HG03060 (cell line): ENCODE data around the gene SETD4.

Source experiments
- ATAC-seq: cut with Tn5 transposase; IDR thresholded peaks from one replicate; pipeline ENCODE4 v1.9.1; 2021; ENCODE audit warnings: low read depth, moderate number of reproducible peaks; ENCODE audit not compliant: unreplicated experiment

SETD4 gene

GRCh38 chr21:36022427-36023091 is 37.8 kb downstream of the SETD4 start:
- ATAC-seq: no peak

GRCh38 chr21:36021251-36021837 is 39.0 kb downstream of the SETD4 start:
- peak; percentile 83 for ATAC-seq

- no peak for ATAC-seq
These were observed 45.3 kb downstream of the SETD4 start for GRCh38 chr21:36015045-36015444.

DNA sequence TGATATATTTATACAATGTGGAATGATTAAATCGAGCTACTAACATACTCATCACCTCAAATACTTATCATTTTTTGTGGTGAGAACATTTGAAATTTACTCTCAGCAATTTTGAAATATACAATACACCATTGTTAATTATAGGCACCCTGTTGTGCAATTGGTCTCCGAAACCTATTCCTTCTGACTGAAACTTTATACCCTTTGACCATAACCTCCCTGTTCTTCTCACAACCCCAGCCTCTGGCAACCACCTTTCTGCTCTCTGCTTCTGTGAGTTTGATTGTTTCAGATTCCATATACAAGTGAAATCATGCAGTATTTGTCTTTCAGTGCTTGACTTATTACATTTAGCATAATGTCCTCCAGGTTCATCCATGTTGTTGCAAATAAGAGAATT is 49.5 kb downstream of the SETD4 start:
- no peak for ATAC-seq

GRCh38 chr21:36008505-36008904 is 51.8 kb downstream of the SETD4 start:
- no peak for ATAC-seq

GRCh38 chr21:36005879-36006400 is 54.4 kb downstream of the SETD4 start:
- no peak for ATAC-seq

- no peak for ATAC-seq
These were observed 55.3 kb downstream of the SETD4 start for GRCh38 chr21:36005018-36005417.

DNA sequence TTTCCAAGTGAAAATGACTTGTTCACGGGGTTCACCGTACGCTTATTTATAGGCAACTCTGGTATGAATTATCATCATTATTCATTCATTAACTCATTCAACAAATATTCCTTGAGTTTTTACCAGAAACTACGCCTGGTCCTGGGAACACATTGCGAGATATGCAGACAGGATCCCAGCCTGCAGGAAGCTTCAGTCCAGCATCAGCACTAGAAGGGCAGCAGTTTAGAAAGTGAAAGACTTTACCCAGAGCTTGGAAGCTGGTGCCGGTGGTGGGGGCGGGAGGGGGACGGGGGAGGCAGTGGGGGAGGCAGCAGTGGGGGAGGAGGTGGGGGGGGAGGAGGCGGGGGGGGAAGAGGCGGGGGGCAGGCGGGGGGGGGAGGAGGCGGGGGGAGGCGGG is 55.9 kb downstream of the SETD4 start:
- no peak for ATAC-seq

DNA sequence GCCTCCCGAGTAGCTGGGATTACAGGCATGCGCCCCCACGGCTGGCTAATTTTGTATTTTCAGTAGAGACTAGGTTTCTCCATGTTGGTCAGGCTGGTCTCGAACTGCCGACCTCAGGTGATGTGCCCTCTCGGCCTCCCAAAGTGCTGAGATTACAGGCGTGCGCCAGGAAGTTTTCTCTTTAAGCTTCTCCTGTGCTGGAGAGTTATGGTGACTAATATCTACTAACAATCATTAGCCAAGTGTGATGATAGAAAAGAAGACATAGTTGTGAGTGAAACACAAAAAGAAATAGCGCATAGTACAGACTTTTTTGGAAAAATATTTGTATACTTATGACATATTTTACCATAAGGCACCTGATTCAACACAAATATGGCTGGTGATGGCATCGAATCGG is 56.5 kb downstream of the SETD4 start:
- no peak for ATAC-seq

GRCh38 chr21:35996217-35996616 is 64.1 kb downstream of the SETD4 start:
- ATAC-seq: no peak

- no peak for ATAC-seq
These were observed 64.7 kb downstream of the SETD4 start for GRCh38 chr21:35995522-35996088.

- ATAC-seq: no peak
These were observed 65.7 kb downstream of the SETD4 start for GRCh38 chr21:35994613-35995012.

DNA sequence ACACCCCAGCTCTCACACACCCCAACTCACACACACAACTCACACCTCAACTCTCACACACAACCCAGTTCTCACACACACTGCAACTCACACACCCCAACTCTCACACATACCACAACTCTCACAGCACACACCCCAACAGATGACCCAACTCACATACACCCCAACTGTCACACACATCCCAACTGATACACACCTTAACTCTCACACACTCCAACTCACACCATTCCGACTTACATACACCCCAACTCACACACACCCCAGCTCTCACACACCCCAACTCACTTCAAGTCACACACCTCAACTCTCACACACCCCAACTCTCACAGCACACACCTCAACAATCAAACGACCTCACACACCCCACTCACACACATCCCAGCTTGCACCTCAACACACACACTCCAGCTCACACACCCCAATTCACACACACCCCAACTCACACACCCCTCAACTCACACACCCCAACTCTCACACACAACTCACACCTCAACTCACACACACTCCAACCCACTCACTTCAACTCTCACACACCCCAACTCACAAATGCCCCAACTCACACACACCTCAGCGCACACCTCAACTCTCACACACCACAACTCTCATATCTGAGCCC is 66.3 kb downstream of the SETD4 start:
- ATAC-seq: no peak

GRCh38 chr21:35991131-35991530 is 69.2 kb downstream of the SETD4 start:
- ATAC-seq: no peak

GRCh38 chr21:35990609-35991008 is 69.7 kb downstream of the SETD4 start:
- ATAC-seq: no peak

GRCh38 chr21:35989138-35989735 is 71.1 kb downstream of the SETD4 start:
- no peak for ATAC-seq

DNA sequence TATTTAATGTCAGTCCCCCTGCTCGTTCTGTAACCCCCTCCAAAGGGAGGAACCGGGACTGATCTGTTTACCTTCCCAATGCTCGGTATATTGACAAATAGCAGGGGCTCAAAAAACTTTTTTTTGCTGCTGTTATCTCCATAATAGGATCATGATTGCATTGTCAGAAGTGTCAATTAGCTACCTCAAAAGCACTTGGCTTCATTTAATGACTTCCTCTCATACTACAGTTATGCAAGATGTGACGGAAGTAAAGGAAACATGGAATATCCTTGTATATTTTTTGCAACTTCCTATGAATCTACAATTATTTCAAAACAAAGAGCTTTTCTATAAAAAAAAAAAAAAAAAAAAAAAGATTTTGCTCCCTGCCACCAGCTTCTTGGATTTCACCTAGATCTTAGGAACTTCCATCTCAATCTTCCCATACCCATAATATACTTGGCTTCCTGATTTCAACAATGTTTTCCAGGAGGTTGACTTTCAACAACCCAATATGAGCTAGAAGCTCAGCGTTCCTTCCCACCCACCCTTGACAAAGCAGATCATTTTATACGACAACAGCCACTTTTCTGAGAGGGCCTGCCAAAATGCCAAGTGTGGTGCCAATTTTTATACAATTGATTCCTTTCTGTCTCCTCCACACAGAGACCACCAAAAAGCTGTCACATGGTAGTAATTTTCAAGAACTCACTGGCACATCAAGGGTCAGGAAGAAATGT is 71.7 kb downstream of the SETD4 start:
- ATAC-seq: no peak

DNA sequence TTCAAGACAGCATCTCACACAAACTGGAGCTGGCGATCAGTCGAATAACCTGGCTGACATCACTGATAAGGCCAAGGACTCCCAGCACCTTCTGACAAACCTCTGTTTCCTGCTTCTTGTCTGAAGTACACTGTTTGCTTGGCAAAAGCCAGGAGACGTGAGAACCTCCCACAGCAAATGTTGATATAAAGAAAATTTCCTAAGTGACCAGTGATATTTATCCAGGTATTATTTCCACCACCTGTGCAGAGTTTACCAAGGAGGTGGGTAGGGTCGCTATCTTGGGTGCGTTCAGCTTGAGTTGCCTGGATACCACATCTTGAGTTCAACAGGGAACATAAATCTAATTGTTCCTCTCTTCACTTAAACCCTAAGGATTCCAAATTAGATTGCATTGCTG is 72.9 kb downstream of the SETD4 start:
- ATAC-seq: no peak

- no peak for ATAC-seq
These were observed 75.5 kb downstream of the SETD4 start for GRCh38 chr21:35984654-35985361.
